ENCODE measurements around the gene SUPT3H. TPM values are rescaled to one million over a fixed set of nuclear protein-coding genes. Genes with fewer than 3 reads are reported as not detected.

The SUPT3H gene
- total and polyA plus RNA-seq, 2 of the 13 experiments (the other 11 are each of a cell fraction or from before 2014, with no cell fraction given) = 11.9 to 36.1 TPM

DNA sequence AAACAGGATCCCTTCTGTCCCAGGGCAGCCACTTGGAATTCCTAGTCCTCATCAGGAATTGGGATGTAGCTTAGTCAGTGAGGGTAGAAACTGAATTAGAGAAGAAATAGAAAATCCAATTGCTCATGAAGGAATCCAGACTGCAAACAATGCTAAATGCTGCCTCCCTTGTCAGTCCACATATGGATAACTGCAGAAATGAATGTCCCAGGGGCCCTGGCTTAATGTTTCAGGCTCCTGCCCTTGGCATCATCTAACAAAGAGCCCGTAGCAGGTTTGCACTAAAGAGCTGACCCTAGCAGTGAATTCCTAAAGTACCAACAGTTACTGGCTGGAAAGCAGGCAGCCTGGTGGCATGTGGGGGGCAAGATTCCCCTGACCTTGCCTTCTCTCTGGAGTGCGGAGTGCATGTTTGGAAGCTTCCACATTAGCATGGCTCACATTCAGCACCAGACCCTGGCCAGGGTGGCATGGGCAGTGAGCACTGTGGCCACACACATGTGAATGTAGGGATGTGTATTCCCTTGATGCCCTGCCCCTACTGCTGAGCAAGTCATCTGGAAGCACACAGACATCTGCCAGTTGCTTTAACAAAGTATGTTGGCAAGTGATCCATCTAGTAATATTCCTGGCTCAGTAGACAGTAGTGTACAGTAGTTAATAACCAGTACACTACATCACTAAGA lies 595.7 kb downstream of the SUPT3H start:
- H3K9ac ChIP-seq (ENCODE audit: insufficient read depth, low read depth, low read length) = no peak overlapping the region
- no peaks in the 10 kb centered on the region for H3K36me3 ChIP-seq (replicated peaks in 1 of 2; ENCODE audit: control insufficient read depth in 1 of 2, insufficient read depth in 2 of 2, low read length in 2 of 2)
- H3K9me3 ChIP-seq (ENCODE audit: low read length) = peaks cover 7% of the 10 kb centered on the region; the same call in 1 of the 2 replicates
- 0% methylated on average over 1 of the region's 2 CpGs for WGBS (ENCODE audit: low lambda C conversion rate)
- DNase-seq (ENCODE audit: low spot score) (no peak), ATAC-seq (no peak), FAIRE-seq (no peak)
- no peaks in the 10 kb centered on the region for H3K4me1 ChIP-seq (ENCODE audit: insufficient read depth, low read length)
- in situ Hi-C loops (cut with HindIII; ENCODE audit: extremely low pct_ligation_motif_present, low pct_unique_long_range_greater_than_20kb) (no loop called here), intact Hi-C loops (cut with micrococcal nuclease; ENCODE audit: unreplicated experiment) (no loop called here)
- POLR2A ChIA-PET = no interaction called here
- peaks cover 2 to 6% of the 10 kb centered on the region in 2 experiments; a peak in 1 of 5 replicates for H3K27me3 ChIP-seq (ENCODE audit: control insufficient read depth in 1 of 2, insufficient read depth in 2 of 2, low read length in 2 of 2)
- no peaks in the 10 kb centered on the region for H4K20me1 ChIP-seq (ENCODE audit: insufficient read depth, low read length)
- no peak overlapping the region for H3K4me3 ChIP-seq (replicated peaks in 1 of 3; ENCODE audit: insufficient read depth in 1 of 3, low read depth in 2 of 3, low read length in 3 of 3)
- no peak overlapping the region for H3K4me2 ChIP-seq (ENCODE audit: low read depth, low read length)
- no peak overlapping the region for H2AFZ ChIP-seq (ENCODE audit: low read length)
- no peaks in the 10 kb centered on the region for H3K79me2 ChIP-seq (ENCODE audit: insufficient read depth, low read length)
- TF ChIP-seq MAF1 (CRISPR knock-in tag; IDR thresholded peaks at IDR 0.05; ENCODE audit: borderline replicate concordance) (no peak), ZFP41 (CRISPR knock-in tag; IDR thresholded peaks at IDR 0.05; ENCODE audit: borderline replicate concordance) (no peak), ZNF773 (CRISPR knock-in tag; IDR thresholded peaks at IDR 0.05; ENCODE audit: borderline replicate concordance) (no peak), FOSL2 (CRISPR knock-in tag; IDR thresholded peaks at IDR 0.05) (no peak)
- BruUV-seq (replicated peaks) = no TSS peak
- no peak overlapping the region for H3K27ac ChIP-seq (ENCODE audit: extremely low read length, insufficient read depth, low read length)
- CTCF ChIA-PET (ENCODE audit: low intra/inter-chr PET ratio, low total read pairs) = interaction anchor here (0.7 kb wide), 1 partner anchor 46 kb away, joined by 3 read pairs; no protein-coding TSS in a partner anchor

DNA sequence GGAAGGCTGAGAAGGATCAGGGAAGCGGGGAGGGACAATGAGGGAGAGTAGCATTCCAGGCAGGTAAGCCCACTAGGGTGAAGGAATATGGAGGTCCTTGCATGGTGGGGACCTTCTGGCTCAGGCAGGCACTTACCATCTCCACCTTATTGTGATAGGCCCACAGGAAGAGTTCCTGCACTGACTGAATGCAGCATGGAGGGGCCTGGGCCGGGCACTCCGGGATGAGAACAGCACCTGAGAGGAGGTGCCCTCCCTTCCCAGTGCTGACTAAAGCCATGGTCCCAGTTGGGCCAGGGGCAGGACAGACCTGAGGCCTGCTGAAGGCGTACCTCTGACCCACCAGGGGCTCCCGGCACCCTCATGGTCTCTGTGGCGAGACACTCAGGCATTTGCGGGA lies 597.6 kb downstream of the SUPT3H start:
- no peak overlapping the region for H3K9ac ChIP-seq (ENCODE audit: insufficient read depth, low read depth, low read length)
- FAIRE-seq (no peak), DNase-seq (ENCODE audit: low spot score) (no peak), ATAC-seq (peak; percentile 29; the same call in 1 of the 3 replicates)
- no peak overlapping the region for H2AFZ ChIP-seq (ENCODE audit: low read length)
- H3K9me3 ChIP-seq (ENCODE audit: low read length) = peaks cover 7% of the 10 kb centered on the region; the same call in 1 of the 2 replicates
- H3K36me3 ChIP-seq (replicated peaks in 1 of 2; ENCODE audit: control insufficient read depth in 1 of 2, insufficient read depth in 2 of 2, low read length in 2 of 2) = no peaks in the 10 kb centered on the region
- H3K4me2 ChIP-seq (ENCODE audit: low read depth, low read length) = no peak overlapping the region
- no peaks in the 10 kb centered on the region for H3K79me2 ChIP-seq (ENCODE audit: insufficient read depth, low read length)
- POLR2A ChIA-PET = no interaction called here
- no peak overlapping the region for H3K4me3 ChIP-seq (replicated peaks in 1 of 3; ENCODE audit: insufficient read depth in 1 of 3, low read depth in 2 of 3, low read length in 3 of 3)
- CTCF ChIA-PET (ENCODE audit: low intra/inter-chr PET ratio, low total read pairs) = no interaction called here
- no peaks in the 10 kb centered on the region for H3K4me1 ChIP-seq (ENCODE audit: insufficient read depth, low read length)
- in situ Hi-C loops (cut with HindIII; ENCODE audit: extremely low pct_ligation_motif_present, low pct_unique_long_range_greater_than_20kb) = no loop called here
- H3K27me3 ChIP-seq (ENCODE audit: control insufficient read depth in 1 of 2, insufficient read depth in 2 of 2, low read length in 2 of 2) = peaks cover 2 to 6% of the 10 kb centered on the region in 2 experiments; a peak in 1 of 5 replicates
- H3K27ac ChIP-seq (ENCODE audit: extremely low read length, insufficient read depth, low read length) = no peak overlapping the region
- WGBS (ENCODE audit: low lambda C conversion rate) = 47% methylated on average over 7 of the region's 7 CpGs
- TF ChIP-seq NAIF1 (CRISPR knock-in tag; IDR thresholded peaks at IDR 0.05; ENCODE audit: borderline replicate concordance) (no peak), NBN (conservative IDR thresholded peaks at IDR 0.05) (no peak), ZNF572 (CRISPR knock-in tag; IDR thresholded peaks at IDR 0.05) (no peak), RBM39 (IDR thresholded peaks at IDR 0.05; ENCODE audit: low read depth, low read length, poor library complexity, severe bottlenecking) (no peak), DNMT1 (CRISPR knock-in tag; IDR thresholded peaks at IDR 0.05) (no peak), ZNF331 (CRISPR knock-in tag; IDR thresholded peaks at IDR 0.05) (no peak), GPN1 (CRISPR knock-in tag; IDR thresholded peaks at IDR 0.05; ENCODE audit: borderline replicate concordance) (no peak), ZC3H13 (CRISPR knock-in tag; IDR thresholded peaks at IDR 0.05) (no peak), SRF (IDR thresholded peaks at IDR 0.05; ENCODE audit: low read depth, low read length) (no peak)
- no TSS peak for BruUV-seq (replicated peaks)
- H4K20me1 ChIP-seq (ENCODE audit: insufficient read depth, low read length) = no peaks in the 10 kb centered on the region
- intact Hi-C loops (cut with micrococcal nuclease; ENCODE audit: unreplicated experiment) = no loop called here

All from HepG2 (cell line).